ENCODE results near the gene PRAC1.
A peak's percentile ranks its signal among the peaks of the same experiment; 100 is the strongest.

Gene PRAC1

GRCh38 chr17:48692049-48692448, 30.3 kb downstream of the PRAC1 start:
- DNase-seq: no peak

GRCh38 chr17:48690655-48691054, 31.7 kb downstream of the PRAC1 start:
- DNase-seq: no peak

- no peak for DNase-seq
Measured at GRCh38 chr17:48681609-48682008, 40.7 kb downstream of the PRAC1 start.

- no peak for DNase-seq
Measured at GRCh38 chr17:48679385-48680096, 42.8 kb downstream of the PRAC1 start.

- peak; percentile 74 for DNase-seq
Measured at GRCh38 chr17:48678141-48678971, 44.0 kb downstream of the PRAC1 start.

- DNase-seq: no peak
Measured at GRCh38 chr17:48676963-48677558, 45.3 kb downstream of the PRAC1 start.

- no peak for DNase-seq
Measured at GRCh38 chr17:48672340-48672739, 50.0 kb downstream of the PRAC1 start.

Measured in activated CD4-positive, alpha-beta T cell treated with anti-CD3 and anti-CD28 coated beads, Interleukin-10, Interleukin-2, amounts not matched to agents 100 ng/mL and 50 ng/mL, durations not matched to agents 16 hours and 8 hours (primary cell).